ENCODE data around the gene SLC18A3. TPM values are rescaled to one million over a fixed set of nuclear protein-coding genes. Genes with fewer than 3 reads are reported as not detected.
A peak's percentile ranks its signal among the peaks of the same experiment; 100 is the strongest.

Gene SLC18A3
- polyA plus RNA-seq, 1 donor (not counting 4 experiments of a cell fraction or from before 2014, with no cell fraction given) = not detected

- TF ChIP-seq, protein P1, sequence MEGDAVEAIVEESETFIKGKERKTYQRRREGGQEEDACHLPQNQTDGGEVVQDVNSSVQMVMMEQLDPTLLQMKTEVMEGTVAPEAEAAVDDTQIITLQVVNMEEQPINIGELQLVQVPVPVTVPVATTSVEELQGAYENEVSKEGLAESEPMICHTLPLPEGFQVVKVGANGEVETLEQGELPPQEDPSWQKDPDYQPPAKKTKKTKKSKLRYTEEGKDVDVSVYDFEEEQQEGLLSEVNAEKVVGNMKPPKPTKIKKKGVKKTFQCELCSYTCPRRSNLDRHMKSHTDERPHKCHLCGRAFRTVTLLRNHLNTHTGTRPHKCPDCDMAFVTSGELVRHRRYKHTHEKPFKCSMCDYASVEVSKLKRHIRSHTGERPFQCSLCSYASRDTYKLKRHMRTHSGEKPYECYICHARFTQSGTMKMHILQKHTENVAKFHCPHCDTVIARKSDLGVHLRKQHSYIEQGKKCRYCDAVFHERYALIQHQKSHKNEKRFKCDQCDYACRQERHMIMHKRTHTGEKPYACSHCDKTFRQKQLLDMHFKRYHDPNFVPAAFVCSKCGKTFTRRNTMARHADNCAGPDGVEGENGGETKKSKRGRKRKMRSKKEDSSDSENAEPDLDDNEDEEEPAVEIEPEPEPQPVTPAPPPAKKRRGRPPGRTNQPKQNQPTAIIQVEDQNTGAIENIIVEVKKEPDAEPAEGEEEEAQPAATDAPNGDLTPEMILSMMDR (optimal IDR thresholded peaks at IDR 0.05 in 1 of 3, IDR thresholded peaks at IDR 0.05 in 1 of 3, conservative IDR thresholded peaks at IDR 0.05 in 1 of 3; ENCODE audit: extremely low read depth in 1 of 3, insufficient read depth in 2 of 3, low read length in 3 of 3) = no peak
- TF ChIP-seq EZH2 (IDR thresholded peaks at IDR 0.05; ENCODE audit: low read length) = peak; percentile 37
- peaks cover 97% of the 10 kb centered on the region for H3K27me3 ChIP-seq (ENCODE audit: control insufficient read depth, extremely low read depth, insufficient read depth, low read length)
- dilution Hi-C loops (cut with MboI; ENCODE audit: extremely low pct_ligation_motif_present, low sequenced_read_pairs) = no loop called here
- H3K4me2 ChIP-seq (ENCODE audit: control insufficient read depth, extremely low read depth, insufficient read depth, low read depth, low read length) = no peak overlapping the region
- FAIRE-seq = no peak
- H4K20me1 ChIP-seq (ENCODE audit: control insufficient read depth, extremely low read depth, insufficient read depth, low read length) = no peaks in the 10 kb centered on the region
- no peak overlapping the region for H2AFZ ChIP-seq (ENCODE audit: control insufficient read depth, low read length)
- peaks cover 4% of the 10 kb centered on the region for H3K9me3 ChIP-seq (ENCODE audit: control insufficient read depth, low read depth, low read length)
- no peaks in the 10 kb centered on the region for H3K36me3 ChIP-seq (ENCODE audit: control insufficient read depth in 2 of 2, extremely low read depth in 1 of 2, insufficient read depth in 2 of 2, low read length in 2 of 2)
- H3K79me2 ChIP-seq (ENCODE audit: control insufficient read depth, insufficient read depth, low read length) = no peaks in the 10 kb centered on the region
- no peak overlapping the region for H3K9ac ChIP-seq (ENCODE audit: control insufficient read depth, extremely low read depth, insufficient read depth, low read length)
- DNase-seq (ENCODE audit: low read depth, low spot score) = no peak
- H3K27ac ChIP-seq (ENCODE audit: control insufficient read depth, insufficient read depth, low read length) = no peak overlapping the region
- H3K4me3 ChIP-seq (ENCODE audit: control insufficient read depth in 2 of 3, extremely low read depth in 1 of 3, insufficient read depth in 2 of 3, low read depth in 1 of 3, low read length in 3 of 3) = no peak overlapping the region
- peaks cover 2% of the 10 kb centered on the region for H3K4me1 ChIP-seq (ENCODE audit: control insufficient read depth, extremely low read depth, insufficient read depth, low read length)
- H3K9me1 ChIP-seq (ENCODE audit: control insufficient read depth, extremely low read depth, insufficient read depth, low read length) = no peaks in the 10 kb centered on the region
Measured at GRCh38 chr10:49611816-49612512, 1.9 kb downstream of the SLC18A3 start.

DNA sequence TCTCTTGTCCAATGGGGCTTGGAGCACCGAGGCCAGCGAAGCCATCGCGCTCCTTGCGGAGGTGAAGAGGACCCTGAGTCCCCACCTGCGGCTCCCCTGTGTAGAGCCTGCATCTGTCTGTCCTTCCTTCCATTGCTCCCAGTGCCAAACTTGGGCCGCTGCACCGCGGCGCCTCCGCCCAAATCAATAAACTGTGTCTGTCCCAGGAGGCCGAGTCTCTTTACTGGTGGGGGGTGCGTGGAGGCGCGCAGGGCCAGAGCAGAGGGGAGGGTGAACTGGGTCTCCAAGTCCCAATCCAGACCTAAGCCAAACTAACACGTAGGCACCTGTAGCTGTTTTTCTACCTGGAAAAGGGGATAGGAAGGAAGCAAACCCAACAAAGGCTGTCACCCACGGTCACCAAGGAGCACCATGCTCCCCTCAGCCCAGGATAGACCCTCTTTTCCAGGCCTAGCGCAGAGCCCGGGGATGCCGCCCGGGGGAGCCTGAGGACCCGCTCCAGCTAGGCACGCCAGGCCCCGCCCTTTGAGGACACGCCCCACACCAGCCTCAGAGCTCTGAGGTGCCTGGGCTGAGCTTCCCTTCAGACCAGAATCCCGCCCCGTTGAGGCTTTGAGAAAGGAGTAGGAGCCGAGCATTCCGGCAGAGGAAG, 2.5 kb downstream of the SLC18A3 start:
- Histone ChIP-seq H4K20me1 (ENCODE audit: control insufficient read depth, extremely low read depth, insufficient read depth, low read length) (no peaks in the 10 kb centered on the region), H3K9ac (ENCODE audit: control insufficient read depth, extremely low read depth, insufficient read depth, low read length) (no peak overlapping the region), H3K27me3 (ENCODE audit: control insufficient read depth, extremely low read depth, insufficient read depth, low read length) (peaks cover 97% of the 10 kb centered on the region), H3K4me1 (ENCODE audit: control insufficient read depth, extremely low read depth, insufficient read depth, low read length) (peaks cover 2% of the 10 kb centered on the region), H3K4me2 (ENCODE audit: control insufficient read depth, extremely low read depth, insufficient read depth, low read depth, low read length) (no peak overlapping the region), H3K9me1 (ENCODE audit: control insufficient read depth, extremely low read depth, insufficient read depth, low read length) (no peaks in the 10 kb centered on the region), H3K79me2 (ENCODE audit: control insufficient read depth, insufficient read depth, low read length) (no peaks in the 10 kb centered on the region), H3K9me3 (ENCODE audit: control insufficient read depth, low read depth, low read length) (peaks cover 4% of the 10 kb centered on the region), H3K4me3 (ENCODE audit: control insufficient read depth in 2 of 3, extremely low read depth in 1 of 3, insufficient read depth in 2 of 3, low read depth in 1 of 3, low read length in 3 of 3) (no peak overlapping the region), H2AFZ (ENCODE audit: control insufficient read depth, low read length) (no peak overlapping the region), H3K27ac (ENCODE audit: control insufficient read depth, insufficient read depth, low read length) (no peak overlapping the region), H3K36me3 (ENCODE audit: control insufficient read depth in 2 of 2, extremely low read depth in 1 of 2, insufficient read depth in 2 of 2, low read length in 2 of 2) (no peaks in the 10 kb centered on the region)
- dilution Hi-C loops (cut with MboI; ENCODE audit: extremely low pct_ligation_motif_present, low sequenced_read_pairs) = no loop called here
- DNase-seq (ENCODE audit: low read depth, low spot score) = no peak
- FAIRE-seq = no peak
- no peak for TF ChIP-seq EZH2 (IDR thresholded peaks at IDR 0.05; ENCODE audit: low read length)
- TF ChIP-seq, protein P1 (optimal IDR thresholded peaks at IDR 0.05 in 1 of 3, IDR thresholded peaks at IDR 0.05 in 1 of 3, conservative IDR thresholded peaks at IDR 0.05 in 1 of 3; ENCODE audit: extremely low read depth in 1 of 3, insufficient read depth in 2 of 3, low read length in 3 of 3) = no peak

All from keratinocyte (primary cell).